Hematopoietic multipotent progenitor cell treated with erythropoietin and hydrocortisone succinate and interleukin-3 and kit ligand, for 15 days (in vitro differentiated cells): ENCODE measurements around the gene TTYH2.

Experiments used
- DNase-seq: peaks from one replicate; pipeline ENCODE4 v3.0.0-alpha.2; 2015; ENCODE audit warnings: low spot score

TTYH2 gene

DNA sequence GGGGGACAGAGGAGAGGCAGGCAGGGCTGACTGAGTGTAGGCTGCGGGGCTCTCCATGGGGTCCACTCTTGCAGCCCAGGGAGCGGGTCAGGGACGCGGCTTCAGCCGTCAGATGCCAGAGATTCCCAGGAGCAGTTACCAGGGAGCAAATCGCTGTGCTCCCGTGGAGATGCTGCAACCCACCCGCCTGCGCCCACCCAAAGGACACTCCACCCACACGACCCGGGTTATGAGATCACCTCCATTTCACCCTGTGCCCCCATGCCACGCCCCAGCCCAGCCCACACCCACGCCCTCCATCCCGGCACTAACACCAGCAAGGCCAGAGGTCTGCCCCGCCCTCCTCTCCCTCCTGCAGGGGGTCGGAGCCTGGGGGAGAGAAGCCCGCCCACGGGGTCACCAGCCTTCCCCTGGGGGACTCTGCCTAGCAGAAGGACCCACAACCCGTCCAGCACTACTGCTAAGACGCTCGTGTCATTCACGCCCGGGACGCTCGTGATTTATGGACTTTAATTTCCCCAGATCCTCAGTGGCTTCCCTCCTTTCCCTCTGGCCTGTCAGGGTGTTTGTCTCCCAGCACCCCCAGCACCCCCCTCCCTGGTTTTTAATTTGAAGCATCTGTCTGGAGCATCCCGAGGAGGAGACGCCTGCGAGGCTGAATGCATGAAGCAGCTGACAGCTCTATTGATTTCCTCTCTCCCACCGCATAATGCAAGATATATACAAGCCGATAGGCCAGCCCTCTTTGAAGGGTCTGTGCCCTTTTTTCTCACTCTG lies 16.6 kb upstream of the TTYH2 start:
- no peak for DNase-seq

GRCh38 chr17:74197801-74198200 lies 15.6 kb upstream of the TTYH2 start:
- DNase-seq, result no peak

- no peak for DNase-seq
These were observed 14.7 kb upstream of the TTYH2 start for GRCh38 chr17:74198694-74199093.

- peak; percentile 63 for DNase-seq
These were observed 13.9 kb upstream of the TTYH2 start for GRCh38 chr17:74199306-74200092.

GRCh38 chr17:74200112-74200511 lies 13.3 kb upstream of the TTYH2 start:
- no peak for DNase-seq

DNA sequence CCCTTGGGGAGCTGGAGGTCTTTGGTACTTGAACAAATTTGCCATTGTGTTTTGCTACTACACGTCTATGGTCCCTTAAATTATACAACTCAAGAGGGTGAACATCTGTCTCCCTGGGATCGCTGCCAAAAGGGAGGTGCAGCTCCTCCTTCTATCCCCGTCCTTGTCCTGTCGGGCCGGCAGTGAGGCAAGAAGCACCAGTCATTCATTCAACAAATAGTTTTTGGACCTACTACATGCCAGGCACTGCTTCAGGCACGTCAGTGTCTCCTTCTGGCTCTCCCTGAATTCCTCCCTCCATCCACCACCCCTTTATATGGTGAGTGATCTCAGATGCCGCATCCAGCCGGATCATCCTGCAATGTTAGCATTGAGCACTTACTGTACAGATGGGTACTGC lies 12.1 kb upstream of the TTYH2 start:
- no peak for DNase-seq

DNA sequence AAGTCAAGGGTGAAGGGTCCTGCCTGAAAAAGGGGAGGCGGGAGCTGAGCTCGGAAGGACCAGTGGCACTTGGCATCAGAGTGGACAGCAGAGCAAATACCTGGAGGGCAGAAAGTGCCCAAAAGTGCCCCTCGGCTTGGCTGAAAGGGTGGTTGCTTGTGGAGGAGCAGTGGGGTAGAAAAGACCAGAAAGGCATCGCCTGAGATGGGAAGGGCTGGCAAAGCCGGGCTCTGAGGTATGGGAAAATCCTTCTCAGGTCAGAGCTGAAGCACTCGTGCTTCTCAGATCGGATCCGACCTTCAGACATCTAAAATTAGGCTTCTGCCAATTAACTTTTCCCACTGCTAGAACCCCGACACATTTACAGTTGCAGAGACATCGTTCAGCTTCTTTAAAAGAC lies 11.4 kb upstream of the TTYH2 start:
- DNase-seq, result no peak

DNA sequence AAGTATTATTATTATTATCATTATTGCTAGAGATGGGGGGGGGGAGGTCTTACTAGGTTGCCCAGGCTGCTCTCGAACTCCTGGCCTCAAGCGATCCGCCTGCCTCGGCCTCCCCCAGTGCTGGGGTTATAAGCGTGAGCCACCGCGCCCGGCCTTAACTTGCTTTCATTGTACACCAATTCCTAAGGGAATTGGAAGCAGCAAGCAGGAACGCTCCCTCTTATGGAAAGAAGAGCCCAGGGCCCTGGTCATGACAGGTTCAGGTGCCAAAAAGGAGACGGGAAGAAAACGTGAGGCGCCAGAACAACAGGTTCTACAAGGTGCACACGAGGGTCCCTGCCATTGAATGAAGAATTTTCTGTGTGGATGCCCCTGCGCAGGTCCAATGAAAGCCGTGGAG lies 10.4 kb upstream of the TTYH2 start:
- no peak for DNase-seq

GRCh38 chr17:74203439-74204240 lies 9.7 kb upstream of the TTYH2 start, which contains the start of gene RPL38:
Gene RPL38 (plus strand): TSS chr17:74203678. CDS start chr17:74203956, 278 bp downstream.
- DNase-seq, result peak; percentile 95

GRCh38 chr17:74204474-74204873 lies 8.9 kb upstream of the TTYH2 start:
- no peak for DNase-seq

DNA sequence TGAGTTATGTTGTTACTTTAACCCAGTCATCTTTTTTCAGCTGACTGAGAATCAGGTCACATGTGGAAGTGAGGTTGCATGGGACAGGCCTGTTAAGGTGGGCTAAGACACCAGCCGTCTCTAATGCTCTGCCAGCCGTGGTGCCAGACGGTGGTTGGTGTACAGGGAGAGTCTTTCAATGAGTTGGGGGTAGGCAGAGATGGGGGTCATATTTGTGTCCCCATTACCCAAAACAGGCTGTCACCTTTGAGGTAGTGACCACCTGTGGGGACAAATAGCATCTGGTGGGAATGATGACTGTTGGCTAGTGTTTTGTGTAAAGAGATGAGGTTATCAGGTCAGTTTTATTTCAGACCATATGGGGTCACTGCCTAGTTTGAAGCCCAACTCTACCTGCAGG lies 8.1 kb upstream of the TTYH2 start:
- no peak for DNase-seq

- DNase-seq, result no peak
These were observed 7.0 kb upstream of the TTYH2 start for GRCh38 chr17:74206332-74206818.

GRCh38 chr17:74210191-74211140 lies 2.9 kb upstream of the TTYH2 start:
- DNase-seq, result peak; percentile 78

DNA sequence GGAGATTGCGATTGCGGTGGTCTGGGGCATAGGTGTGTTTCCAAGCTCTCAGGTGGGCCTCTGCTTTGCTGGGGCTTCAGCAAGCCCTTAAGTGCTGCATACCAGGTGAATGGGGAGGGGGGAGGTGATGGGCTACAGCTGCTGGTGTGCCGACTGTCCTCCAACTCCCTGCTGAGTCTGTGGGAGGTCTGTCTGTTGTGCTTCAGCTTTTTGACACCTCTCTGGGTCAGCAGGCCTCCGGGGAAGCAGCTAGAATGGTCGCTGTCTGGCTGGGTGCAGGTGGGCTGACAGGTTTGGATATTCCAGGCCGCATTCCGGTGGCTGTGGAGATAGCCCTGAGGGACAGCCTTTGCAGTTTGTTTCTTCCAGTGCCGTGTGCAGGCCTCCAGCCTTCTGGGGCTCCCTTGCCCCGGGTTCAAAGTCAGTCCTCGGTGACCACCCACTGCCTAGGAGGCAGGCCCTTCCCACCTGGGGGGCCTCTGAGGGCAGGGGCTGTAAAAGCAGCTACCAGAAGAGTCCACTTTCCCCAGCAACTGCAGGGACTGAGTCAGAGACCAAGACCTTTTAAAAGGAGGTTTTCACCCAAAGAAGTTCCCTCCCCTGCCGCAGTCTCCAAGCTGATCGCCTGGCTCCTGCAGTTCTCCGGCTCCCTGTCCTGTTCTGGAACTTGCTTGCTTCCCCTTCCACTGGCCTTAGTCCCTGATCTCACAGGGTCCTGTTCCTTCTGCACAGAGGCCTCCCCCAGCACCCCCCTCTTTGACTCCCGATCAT lies 2.0 kb upstream of the TTYH2 start:
- DNase-seq, result no peak

DNA sequence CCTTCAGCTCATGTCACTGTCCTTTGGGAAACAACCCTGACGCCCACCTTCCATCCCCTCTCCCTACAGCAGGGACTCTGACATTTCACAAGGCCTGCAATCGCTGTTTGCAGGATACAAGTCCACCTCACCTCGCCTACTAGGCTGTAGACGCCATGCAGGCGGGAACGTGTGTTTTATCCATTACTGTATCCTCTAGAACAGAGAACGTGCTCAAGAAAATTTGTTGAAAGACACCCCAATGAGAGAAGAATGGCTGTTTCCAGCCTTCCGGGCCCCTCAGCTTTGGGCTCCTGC lies 1.5 kb upstream of the TTYH2 start:
- no peak for DNase-seq

DNA sequence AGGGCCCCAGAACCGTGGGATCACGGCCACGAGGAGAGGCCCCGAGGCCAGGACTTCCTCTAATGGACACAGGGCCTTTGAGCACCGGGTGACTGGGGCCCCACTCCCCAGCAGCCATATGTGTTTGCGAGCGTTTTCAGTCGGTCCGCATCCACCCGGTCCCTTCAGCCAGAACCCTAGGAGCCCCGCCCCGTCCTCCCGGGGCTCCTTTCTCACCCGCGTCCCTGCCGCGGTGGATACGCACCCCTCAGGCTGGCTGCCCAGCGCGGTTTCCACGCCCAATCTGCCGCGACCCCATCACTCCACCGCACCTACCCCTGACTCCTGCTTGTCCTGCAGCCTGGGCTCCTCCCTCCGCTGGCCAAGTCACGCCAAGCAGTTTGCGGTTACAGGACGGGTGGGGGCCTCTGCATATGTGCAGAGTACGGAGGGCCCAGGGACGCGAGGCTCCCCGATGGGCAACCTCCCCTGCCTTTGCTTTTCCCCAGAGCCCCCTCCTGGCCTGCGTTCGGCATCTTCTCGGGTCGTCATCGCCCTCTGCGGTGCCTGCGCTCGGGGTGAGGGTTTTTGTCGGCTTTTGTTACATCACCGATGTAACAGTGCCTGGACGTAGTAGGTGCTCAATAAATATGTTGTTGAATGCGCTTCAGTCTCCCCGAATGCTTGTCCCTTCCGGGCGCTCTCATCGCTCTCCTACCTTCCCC lies 1.0 kb upstream of the TTYH2 start:
- peak; percentile 15 for DNase-seq

DNA sequence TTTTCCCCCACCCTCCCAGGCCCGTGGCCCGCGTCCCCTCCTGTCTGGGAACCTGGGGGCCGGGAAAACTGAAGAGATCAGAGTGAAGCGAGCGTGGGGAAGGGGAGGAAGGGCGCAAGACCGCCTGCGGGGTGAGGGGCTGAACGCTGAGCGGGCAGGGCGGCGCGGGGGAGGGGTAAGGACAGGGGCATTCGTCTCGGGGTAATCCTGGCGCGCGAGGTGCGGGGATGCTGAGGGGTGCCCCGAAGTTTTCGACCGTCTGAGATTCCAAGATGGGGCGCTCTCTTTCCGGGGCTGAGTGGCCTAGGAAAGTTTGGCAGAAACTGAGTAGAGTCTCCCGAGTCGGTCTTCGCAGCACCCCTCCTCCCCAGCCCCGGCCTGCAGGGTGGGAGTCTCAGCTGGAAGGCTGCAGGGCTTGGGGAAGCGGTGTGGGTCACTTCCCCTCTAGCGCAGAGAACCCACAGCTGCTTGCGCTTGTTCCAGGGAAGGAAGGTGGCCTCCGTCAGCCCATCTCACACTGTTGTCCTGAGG lies 555 bp downstream of the TTYH2 start:
- DNase-seq, result no peak

DNA sequence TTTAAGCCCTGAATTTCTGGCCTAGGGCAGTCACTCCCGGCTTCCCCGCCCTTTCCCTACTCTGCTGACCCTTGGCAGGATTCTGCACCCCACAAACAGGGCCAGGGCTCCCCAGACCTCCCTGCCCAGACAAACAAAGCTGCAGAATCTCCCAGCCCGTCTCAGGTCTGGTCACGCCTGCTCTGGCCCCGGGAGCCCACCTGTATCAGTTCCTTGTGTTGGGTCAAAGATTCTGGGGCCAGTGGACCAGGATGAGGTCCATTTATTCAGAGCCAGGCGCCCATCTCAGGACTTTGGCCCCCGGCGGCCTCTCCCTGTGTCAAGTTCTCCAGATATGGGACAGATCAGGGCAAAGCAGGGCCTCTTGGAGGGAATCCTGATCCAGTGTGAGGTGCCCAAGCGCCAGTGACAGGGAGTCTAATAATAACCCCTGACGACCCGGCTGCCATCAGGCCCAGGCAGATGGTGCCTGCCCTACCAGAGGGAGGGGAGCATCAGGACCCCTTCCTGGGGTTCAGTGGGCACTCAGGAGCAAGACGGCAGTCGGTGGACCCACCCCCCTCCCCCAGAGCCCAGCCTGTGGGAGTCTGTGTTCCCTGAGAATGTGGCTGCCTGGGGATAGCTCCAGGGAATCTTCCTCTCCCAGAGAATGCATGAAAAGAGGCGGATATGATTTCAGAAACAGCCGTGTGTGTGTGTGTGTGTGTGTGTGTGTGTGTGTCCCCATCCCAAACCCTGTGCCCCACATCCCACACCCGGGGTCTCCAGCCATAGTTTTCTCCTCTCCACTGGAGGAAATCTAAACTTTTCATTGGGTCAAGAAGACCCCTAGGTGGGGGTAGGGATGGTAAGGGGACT lies 1.3 kb downstream of the TTYH2 start:
- DNase-seq, result no peak

DNA sequence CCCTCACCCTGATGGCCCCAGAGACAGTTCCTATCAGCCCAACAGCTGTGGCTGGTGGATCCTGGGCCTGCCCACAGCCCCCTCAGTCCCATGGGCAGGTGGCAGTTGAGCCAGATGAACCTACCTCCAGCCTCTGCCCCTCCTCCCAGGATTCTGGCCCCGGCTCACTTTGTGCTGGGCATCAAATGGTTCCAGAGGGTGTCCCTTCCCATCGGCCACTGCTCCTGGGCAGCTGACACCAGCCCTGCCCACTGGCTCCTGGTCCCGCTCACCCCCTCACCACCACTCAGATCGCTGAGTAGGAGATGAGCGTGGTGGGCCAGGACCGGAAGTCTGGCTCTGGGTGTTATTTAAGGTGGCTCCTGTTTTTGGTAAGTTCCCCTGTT lies 2.0 kb downstream of the TTYH2 start:
- DNase-seq, result no peak
